GM21528 (cell line): ENCODE results near the gene FAM78A.
"Not testable (repeated sequence)": the region's sequence is repeated elsewhere in the genome, so short reads cannot be mapped to it uniquely, and the experiment has no call there.

Source experiments
- ATAC-seq: cut with Tn5 transposase; IDR thresholded peaks from one replicate; pipeline ENCODE4 v1.9.1; 2021; ENCODE audit warnings: mild to moderate bottlenecking, moderate library complexity; ENCODE audit not compliant: unreplicated experiment, low FRiP score

Gene FAM78A

GRCh38 chr9:131216806-131217205 lies 59.5 kb downstream of the FAM78A start:
- ATAC-seq: no peak

GRCh38 chr9:131214876-131215275 lies 61.4 kb downstream of the FAM78A start:
- ATAC-seq: no peak

- no peak for ATAC-seq
Observed at GRCh38 chr9:131214286-131214856, 61.9 kb downstream of the FAM78A start.

GRCh38 chr9:131211920-131212319 lies 64.4 kb downstream of the FAM78A start:
- ATAC-seq: not testable (repeated sequence)
